Measurements from ENCODE around the gene RAB11FIP4.

The RAB11FIP4 gene

DNA sequence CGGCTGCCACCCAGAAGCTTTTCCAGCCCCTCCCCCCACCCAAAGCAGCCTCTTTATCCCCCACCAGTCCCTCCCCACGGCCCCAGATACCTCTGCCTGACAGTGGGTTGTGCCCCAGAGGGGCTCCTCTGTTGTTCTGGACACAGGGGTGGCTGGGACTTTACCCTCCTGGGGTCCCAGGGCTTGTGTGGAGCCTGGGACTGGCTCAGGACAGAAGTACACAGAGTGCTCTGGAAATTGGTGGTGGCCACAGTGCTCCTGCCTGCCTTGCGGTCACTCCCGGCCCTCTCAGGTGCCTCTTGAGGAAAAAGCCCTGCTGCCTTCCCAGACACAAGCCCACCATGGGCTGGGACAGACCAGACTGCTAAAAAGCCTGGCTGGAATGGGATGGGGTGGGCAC, 68.2 kb downstream of the RAB11FIP4 start:
- DNase-seq (ENCODE audit: low read depth) = no peak

DNA sequence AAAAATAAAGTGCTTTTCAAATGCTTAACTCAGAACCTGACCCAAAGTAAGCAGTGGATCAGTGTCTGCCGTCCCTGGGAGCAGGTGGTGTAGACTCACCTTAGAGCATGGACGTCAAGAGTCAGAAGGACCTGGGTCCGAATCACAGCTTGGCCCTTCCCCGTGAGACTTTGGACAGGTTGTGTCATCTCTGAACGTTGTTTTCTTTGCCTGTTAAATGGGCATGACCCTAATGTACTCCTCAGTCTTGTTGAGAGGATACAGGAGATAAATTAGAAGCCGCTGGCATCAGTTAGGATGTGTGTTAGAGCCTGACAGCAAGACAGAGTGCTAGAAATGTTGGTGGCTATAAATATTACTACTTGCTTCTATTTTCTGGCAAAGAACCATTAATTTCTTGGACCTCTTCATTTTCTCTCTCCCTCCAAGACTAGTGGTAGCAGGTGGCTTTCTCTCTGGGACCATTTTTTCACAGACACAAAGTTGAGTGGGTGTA, 68.8 kb downstream of the RAB11FIP4 start:
- no peak for DNase-seq (ENCODE audit: low read depth)

GRCh38 chr17:31461227-31461810, 69.8 kb downstream of the RAB11FIP4 start:
- no peak for DNase-seq (ENCODE audit: low read depth)

DNA sequence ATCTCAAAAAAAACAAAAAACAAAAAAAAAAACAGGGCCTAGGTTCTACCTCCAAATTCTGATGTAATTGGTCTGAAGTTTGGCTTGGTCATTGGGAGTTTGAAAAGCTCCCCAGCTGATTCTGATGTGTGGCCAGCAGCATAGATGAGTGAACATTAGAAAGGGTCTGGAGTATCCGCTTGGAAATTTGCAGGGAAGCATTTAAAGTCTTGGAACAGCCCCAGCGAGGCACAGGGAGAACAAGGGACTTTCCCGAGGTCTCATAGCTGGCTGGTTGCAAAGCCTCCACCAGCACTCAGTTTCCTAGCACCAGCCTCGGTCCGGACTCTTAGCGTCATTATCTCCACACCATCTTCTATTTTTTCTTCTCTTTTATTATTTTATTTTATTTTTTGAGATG, 70.8 kb downstream of the RAB11FIP4 start:
- no peak for DNase-seq (ENCODE audit: low read depth)

GRCh38 chr17:31466096-31466760, 74.8 kb downstream of the RAB11FIP4 start:
- DNase-seq (ENCODE audit: low read depth) = no peak

DNA sequence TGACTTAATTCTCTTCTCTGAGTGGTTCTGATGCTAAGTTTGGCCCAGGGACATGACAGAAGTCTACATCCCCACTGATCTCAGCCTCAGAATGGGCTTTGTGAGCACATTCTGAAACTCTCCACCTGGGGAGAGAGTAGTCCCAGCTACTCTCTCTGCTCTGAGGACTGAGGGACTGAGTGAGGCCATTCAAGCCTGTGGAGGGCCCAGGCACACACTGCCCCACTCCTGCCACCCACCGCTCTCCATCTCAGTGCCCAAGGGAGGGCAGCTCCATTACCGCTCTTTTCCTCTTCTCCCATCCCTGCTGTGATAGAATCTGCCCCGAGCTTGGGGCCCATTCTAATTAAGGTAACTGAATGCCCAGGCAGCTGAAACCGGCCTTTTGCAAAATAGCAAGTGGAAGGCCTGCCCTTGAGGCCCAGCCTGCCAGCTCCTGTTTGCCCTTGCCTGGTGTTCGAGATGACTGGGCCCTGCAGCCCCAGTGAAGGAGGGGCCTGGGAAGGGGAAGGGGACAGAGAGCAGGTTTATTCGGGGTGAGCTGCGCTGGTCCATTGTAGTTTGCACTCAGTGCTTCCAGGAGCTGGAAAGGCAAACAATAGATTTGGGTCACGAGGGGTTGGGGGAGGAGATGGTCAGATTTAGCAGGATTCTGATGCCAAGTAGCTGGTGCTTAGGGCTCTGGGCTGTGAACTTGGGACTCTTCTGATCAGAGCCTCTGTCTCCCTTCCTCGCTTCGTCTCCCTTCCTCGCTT, 76.2 kb downstream of the RAB11FIP4 start:
- DNase-seq (ENCODE audit: low read depth) = no peak

DNA sequence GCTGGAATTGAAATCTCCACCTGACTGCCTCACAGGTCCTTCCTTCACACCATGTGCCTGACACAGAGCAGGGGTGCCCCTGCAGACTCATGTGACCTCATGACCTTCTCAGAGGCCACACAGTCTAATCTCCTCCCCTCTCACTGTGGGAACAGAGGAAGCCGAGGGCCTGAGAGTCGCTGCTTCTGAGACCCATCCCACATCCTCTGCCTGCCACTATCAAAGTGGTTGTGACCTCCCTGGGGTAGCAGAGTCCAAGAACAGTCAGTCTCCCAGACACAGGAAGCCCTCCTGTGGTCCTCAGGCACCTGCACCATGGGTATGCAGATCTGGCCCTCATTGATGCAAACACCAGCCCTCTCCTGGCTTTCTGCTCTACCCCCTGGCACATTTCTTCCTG, 78.5 kb downstream of the RAB11FIP4 start:
- DNase-seq (ENCODE audit: low read depth) = no peak

GRCh38 chr17:31470592-31470991, 79.1 kb downstream of the RAB11FIP4 start:
- DNase-seq (ENCODE audit: low read depth) = no peak

GRCh38 chr17:31472137-31472536, 80.7 kb downstream of the RAB11FIP4 start:
- DNase-seq (ENCODE audit: low read depth) = no peak

DNA sequence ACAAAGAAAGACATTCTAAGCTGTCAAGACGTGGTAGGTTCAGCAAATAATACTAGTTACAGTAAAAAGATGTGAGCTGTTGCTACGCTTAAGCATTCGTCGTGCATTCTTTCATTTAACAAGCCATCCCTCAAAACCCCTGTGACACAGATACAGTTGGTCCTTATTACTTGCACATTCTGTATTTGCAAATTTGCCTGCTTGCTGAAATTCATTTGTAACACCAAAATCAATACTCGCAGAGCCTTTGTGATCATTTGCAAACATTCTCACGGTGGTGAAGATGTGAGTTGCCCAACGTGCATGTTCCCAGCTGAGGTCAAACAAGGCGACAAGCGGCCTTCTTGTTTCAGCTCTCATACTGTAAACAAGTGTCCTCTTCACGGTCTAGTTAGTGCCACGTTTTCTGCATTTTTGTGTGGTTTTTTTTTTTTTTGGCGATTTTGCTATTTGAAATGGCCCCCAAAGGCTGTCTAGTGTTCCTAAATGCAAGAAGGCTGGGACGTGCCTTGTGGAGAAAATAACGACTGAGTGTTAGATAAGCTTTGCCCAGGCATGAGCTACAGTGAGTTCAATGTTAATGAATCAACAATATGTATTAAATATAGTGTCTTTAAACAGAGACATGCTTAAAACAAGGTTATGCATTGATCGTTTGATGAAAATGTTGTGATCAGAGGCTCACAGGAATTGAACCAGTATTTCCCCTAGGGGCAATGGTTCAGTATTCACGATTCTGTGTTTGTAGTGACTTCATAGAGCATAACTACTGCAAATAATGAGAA, 84.1 kb downstream of the RAB11FIP4 start:
- no peak for DNase-seq (ENCODE audit: low read depth)

- no peak for DNase-seq (ENCODE audit: low read depth)
Measured at GRCh38 chr17:31476525-31477416, 85.3 kb downstream of the RAB11FIP4 start.

DNA sequence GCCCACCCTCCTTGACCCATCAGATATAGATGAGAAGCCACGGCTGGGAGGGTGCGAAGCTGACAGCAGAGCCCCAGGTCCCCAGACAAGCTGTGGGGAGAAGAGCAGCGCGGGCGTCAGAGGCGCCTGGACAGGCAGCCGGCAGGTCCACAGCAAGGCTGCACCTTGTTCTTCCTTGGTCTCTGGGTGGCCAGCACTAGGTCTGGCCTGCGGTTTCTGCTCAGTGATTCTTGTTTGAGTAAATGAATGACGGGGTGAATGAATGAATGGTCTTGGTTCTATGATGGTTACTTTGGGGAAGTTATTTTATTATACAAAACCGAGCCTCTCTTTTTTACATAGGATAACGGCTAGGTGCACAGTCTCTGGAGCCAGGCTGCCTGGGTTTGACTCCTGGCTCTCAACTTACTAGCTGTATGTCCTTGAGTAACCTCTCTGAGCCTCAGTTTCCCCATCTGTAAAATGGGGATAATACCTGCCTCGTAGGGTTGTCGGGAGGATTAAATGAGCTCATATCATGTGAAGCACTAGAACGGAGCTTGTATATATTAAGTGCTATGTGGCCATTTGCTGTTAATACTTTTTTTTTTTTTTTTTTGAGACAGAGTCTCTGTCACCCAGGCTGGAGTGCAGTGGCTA, 86.1 kb downstream of the RAB11FIP4 start:
- no peak for DNase-seq (ENCODE audit: low read depth)

DNA sequence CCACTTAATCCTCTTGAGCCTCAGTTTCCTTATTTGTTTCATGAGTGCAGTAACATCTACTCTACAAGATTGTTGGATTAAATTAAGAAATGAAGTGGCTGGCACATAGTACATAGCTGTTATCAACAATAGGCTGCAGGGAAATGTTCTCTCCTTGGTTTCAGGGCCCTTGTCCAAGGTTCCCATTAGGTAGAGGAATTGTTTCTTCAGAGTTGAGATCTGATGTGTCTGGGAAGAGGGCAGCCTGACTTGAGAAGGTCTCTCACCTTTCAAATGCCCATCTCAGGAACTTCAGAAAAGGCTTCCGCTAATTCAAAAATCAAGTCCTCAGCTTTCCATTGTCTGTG, 87.6 kb downstream of the RAB11FIP4 start:
- DNase-seq (ENCODE audit: low read depth) = no peak

DNA sequence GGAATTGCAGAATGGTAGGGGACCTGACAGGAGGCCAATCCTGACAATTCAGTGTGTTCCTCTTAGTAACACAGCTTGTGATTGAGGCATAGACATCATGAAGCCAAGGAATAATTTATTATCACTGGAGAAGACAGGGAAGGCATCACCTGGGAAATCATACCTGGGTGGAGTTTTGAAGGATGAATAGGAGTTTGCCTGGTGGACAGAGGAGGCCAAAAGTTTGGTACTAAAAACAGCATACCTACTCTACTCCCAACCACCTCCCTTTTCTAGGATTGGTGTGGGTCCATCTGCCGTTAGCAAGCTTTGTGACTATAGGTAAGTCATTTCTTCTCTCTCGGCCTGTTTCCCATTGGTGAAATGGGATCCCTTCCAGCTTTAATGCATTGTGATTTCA, 88.0 kb downstream of the RAB11FIP4 start:
- no peak for DNase-seq (ENCODE audit: low read depth)

DNA sequence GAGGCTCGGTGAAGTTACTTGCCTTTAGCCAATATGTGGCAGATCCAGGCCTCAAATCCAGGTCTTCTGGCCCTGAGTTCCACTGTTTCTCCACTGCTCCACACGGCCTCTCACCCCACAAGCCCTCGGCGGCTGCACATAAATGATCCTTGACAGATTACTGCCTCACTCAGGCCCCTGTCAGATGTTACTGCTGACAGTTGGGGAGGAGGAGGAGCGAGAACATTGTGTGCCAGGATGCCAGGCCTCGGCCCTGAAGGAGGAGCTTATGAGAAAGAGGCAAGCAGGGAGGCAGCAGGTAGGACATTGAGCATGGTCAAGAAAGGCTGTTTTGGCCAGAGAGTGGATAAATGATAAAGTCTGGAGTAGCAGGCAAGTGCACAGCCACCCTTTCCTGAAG, 88.6 kb downstream of the RAB11FIP4 start:
- no peak for DNase-seq (ENCODE audit: low read depth)

DNA sequence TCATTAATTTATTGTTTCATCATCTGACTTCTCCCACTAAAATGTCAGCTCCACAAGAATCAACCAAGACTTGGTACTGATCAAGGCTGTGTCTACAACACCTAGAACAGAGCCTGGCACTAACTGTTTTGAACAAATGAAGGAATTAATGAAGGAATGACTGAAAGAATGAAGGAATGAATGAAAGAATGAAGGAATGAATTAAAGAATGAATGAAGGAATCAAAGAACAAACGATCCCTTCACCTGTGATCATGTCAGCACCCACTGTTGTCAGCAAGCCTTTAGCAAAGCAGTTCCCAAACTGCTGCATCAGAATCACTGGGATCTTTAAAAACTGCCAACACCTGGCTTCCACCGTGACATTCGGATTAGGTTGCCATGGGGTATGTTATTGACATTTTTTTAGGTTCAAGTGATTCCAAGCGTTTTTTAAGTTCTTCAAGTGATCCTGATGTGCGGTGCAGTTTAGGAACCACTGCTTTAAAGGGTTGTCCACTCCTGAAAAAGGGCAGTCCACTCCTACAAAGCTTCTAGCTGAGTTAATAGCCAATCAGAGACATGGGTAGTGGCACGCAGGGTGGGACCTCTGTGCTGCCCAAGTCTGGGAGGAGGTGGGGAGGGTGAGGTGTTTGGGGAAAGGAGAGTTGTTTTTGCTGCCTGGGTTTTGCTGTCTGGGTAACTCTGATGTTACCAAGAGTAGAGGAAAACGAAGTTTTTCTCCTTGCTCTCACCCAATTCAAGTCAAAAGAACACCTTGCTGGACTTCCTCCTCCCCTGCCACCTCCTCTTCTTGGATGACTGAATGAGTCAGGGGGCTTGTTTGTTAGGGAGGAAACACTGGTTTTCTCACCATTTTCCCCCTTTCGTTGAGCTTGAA, 89.7 kb downstream of the RAB11FIP4 start:
- DNase-seq (ENCODE audit: low read depth) = no peak

DNA sequence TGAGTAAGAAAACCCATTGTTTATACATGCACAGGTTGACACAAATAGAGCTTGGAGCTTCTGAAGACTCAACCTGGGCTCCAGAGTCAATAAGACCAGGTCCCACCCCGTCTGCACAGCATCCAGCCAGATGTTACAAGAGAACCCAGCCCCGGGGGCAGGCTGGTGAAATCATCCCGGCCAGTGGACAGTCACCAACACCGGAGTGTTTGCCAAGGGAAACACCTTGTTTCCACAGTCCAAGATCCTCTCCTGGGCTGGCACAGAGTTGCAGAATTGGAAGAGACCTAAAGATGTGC, 90.3 kb downstream of the RAB11FIP4 start:
- DNase-seq (ENCODE audit: low read depth) = no peak

DNA sequence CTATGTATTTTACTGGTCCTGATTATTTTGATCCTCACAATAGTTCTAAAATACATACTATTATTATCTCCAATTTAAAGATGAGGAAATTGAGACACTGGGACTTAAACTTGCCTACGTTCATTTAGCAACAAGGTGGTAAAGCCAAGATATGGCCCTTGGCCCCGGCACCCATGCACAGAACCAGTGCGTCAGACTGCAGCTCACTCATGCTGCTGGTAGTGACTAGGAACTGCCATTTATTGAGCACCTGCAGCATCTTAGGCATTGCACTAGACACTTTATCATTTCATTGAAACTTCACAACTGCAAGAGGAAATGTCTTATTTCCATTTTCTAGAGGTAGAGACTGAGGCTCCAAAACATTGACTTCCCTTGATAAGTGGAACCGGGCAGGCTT, 93.3 kb downstream of the RAB11FIP4 start:
- DNase-seq (ENCODE audit: low read depth) = no peak

DNA sequence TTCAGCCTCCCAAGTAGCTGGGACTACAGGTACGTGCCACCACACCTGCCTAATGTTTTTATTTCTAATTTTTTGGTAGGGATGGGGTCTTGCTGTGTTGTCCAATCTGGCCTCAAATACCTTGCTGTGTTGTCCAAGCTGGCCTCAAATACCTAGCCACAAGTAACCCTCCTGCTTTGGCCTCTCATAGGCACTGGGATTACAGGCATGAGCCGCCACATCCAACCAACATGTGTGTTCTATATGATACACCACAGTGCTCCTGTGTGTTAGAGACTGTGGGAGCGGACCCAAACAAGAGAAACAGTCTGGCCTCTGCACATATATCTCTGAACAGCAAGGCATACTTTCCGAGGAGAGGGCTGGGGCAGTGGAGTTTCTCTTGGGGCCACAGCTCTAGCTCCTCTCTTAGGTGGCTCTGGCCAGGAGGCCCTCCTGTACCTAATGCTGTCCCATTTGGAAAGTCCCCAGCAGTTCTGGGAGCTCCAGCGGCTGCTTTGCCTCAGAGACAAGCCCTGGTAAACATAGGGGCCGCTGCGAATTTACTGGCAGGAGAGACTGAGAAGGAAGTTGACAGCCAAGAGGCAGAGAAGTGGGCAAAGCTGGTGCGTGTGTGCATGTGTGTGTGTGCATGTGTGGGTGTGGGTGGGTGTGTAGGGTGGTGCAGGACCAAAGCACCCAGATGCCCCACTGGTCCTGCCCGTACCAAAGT, 95.0 kb downstream of the RAB11FIP4 start:
- no peak for DNase-seq (ENCODE audit: low read depth)

All from activated gamma-delta T cell treated with anti-CD3 and anti-CD28 coated beads, Interleukin-2, amount 50 U/mL, for 16 hours (primary cell).